VCaP (cell line): ENCODE measurements around the gene TEX35.
A peak's percentile ranks its signal among the peaks of the same experiment; 100 is the strongest.

Experiments used
- H3K27ac ChIP-seq: fragments of 450-650 bp; 2 replicates; pipeline ENCODE4 v1.5.1; 2017
- TF ChIP-seq, protein P1 (sequence below): fragments of 450-650 bp; conservative IDR thresholded peaks from 2 replicates; pipeline ENCODE4 v1.5.1; 2017; ENCODE audit warnings: mild to moderate bottlenecking, moderate library complexity

TEX35 gene

GRCh38 chr1:178477373-178477772 lies 35.5 kb upstream of the TEX35 start:
- TF ChIP-seq, protein P1, sequence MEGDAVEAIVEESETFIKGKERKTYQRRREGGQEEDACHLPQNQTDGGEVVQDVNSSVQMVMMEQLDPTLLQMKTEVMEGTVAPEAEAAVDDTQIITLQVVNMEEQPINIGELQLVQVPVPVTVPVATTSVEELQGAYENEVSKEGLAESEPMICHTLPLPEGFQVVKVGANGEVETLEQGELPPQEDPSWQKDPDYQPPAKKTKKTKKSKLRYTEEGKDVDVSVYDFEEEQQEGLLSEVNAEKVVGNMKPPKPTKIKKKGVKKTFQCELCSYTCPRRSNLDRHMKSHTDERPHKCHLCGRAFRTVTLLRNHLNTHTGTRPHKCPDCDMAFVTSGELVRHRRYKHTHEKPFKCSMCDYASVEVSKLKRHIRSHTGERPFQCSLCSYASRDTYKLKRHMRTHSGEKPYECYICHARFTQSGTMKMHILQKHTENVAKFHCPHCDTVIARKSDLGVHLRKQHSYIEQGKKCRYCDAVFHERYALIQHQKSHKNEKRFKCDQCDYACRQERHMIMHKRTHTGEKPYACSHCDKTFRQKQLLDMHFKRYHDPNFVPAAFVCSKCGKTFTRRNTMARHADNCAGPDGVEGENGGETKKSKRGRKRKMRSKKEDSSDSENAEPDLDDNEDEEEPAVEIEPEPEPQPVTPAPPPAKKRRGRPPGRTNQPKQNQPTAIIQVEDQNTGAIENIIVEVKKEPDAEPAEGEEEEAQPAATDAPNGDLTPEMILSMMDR, result no peak
- no peak overlapping the region for H3K27ac ChIP-seq

GRCh38 chr1:178477841-178478240 lies 35.1 kb upstream of the TEX35 start:
- TF ChIP-seq, protein P1, result no peak

GRCh38 chr1:178483251-178483957 lies 29.5 kb upstream of the TEX35 start:
- H3K27ac ChIP-seq, result peak overlapping the region; percentile 13; the same call in 1 of the 2 replicates
- TF ChIP-seq, protein P1, result no peak

More at GRCh38 chr1:178477841-178478240, 35.1 kb upstream of the TEX35 start:
- H3K27ac ChIP-seq, result no peak overlapping the region

DNA sequence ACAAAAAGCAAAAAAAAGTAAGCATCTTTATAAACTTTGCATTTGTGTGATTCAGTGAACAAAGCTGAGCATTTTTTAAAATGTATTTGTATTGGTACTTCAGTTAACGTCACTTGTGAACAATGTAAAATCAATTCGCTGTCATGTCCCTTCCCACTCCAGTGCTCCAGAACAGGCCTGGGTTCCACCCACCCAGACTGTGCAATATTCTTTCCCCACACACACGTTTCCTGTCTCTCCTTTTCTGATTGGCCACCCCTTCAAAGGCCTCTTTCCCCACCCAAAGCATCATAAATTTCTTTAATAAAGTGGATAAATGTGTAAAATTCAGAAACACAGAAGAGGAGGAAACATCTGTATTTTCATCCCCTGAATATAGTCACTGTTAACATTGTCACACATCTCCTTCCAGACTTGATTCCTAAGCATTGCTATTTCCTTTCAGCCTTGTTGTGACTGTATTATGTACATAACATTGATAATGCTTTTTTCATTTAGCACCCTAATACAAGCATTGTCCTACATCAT lies 28.1 kb upstream of the TEX35 start:
- H3K27ac ChIP-seq, result no peak overlapping the region
- TF ChIP-seq, protein P1, result no peak

DNA sequence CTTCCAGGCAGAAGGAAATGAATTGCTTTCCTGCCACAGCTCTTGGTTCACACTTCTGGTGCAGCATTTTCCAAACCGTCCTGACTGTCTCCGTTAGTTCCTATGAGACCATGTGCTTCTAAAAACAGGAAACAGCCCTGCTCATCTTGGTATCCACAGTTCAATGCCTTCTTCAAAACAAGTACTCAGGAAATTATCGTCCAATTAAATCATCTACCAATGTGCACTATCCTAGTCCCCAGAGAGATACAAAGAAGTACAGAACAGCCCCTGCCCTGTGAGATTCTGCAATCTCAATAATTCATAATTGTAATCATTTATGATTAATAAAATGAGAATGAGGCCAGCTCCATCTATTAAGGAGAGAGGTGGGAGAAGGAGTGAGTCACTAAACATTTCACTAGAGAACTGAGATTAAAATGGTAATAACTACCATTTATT lies 27.3 kb upstream of the TEX35 start:
- TF ChIP-seq, protein P1, result no peak
- H3K27ac ChIP-seq, result no peak overlapping the region

DNA sequence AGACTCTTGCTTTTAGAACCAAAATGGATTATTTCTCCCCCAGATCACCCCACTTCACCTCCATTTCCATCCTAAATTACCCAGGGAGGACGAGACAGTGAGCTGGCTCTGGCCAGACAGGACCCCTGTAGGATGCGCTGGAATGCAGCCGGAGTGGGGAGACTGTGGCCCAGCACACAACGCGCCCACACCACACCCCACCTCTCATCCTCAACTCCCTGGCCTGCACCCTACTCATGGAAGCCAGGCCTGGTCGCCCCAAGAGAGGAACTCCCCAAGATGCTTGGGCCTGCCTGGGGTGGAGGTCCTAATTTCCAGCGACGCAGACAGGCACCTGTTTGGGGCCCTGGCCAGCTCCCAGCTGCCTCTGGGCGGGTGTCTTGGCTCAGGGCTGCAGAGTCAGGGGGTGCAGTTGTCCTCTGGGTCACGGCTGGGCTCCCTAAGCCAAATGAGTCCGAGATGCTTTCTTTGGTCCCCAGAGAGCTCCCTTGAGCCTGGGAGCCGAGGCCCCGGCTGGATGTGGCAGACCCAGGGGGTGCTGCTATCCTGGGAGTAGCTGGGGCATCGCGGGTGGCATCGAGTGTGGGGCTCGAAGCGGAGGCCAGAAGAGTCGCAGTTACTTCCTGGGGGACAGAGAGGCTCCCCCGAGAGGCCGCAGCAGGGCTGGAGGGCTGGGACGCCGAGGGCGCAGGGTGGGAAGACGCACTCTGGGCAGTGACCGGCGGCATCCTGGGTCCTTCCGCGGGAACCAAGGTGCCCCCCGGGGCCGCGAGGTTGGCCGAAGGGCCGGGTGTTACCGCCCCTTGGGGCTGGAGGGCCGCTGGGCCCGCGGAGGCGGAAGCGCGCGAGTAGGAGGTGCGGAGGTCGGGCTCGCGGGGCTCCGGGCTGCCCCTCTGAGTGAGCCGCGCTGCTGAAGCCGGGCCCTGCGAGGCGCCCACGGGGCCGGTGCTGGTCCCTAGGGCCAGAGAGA lies 26.5 kb upstream of the TEX35 start:
- H3K27ac ChIP-seq, result no peak overlapping the region
- TF ChIP-seq, protein P1, result no peak

- no peak overlapping the region for H3K27ac ChIP-seq
- TF ChIP-seq, protein P1, result no peak
Measured at GRCh38 chr1:178487070-178487615, 25.8 kb upstream of the TEX35 start.
